Limb (tissue), 2 donors: ENCODE measurements around the gene EIF5A2.
"Not testable (repeated sequence)": the region's sequence is repeated elsewhere in the genome, so short reads cannot be mapped to it uniquely, and the experiment has no call there.

Experiments
- DNase-seq, 2 donors: peaks; one replicate each; pipeline ENCODE4 v3.0.0-alpha.2; 2016; ENCODE audit errors: extremely low spot score in 2 of 2

The EIF5A2 gene

DNA sequence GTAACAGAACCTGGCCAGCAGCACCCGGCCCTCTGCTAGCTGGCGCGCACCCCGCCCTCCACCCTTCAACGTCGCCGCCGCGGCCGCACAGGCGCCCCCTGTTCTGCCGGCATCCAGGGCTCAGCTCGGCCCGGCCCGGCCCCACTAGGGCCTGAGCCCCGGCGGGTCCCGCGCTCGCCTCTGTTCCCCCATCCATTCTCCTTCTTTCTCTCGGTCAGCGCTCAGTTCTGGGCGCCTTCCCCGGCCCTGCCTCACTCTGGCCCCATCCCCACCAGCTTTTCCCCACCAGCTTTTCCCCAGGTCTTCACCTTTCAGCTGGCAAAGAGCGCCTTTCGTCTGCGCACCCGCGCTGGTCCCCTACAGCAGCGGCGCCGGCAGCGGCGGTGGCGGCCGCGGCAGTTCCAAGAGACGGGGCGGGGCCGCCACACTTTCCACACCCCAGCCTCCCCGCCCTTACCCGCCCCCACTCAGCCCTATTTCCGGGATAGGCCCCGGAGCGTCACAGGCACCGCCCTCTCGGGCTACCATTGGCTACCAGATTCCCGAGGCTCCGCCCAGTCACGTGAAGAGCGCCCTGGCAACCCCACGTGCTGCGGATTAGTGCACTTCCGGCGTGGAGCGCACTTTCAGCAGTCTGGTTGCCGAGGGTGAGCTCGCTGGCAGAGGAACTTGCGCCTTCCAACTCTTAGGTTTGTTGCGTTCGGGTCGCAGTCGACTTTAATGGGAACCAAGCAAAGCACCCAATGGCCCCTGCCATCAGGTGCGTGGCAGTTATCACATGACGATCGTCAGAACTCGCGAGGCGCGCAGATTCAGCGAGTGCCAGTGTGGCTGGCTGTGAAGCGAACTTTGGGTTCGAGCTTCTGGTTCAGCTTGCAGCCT, at the start of gene EIF5A2:
Gene EIF5A2, minus strand, starts transcription at position 403 of the 882 bp plus-strand sequence. CDS start 831 bp downstream, outside the sequence.
- peak; percentile 94 to 95 for DNase-seq

DNA sequence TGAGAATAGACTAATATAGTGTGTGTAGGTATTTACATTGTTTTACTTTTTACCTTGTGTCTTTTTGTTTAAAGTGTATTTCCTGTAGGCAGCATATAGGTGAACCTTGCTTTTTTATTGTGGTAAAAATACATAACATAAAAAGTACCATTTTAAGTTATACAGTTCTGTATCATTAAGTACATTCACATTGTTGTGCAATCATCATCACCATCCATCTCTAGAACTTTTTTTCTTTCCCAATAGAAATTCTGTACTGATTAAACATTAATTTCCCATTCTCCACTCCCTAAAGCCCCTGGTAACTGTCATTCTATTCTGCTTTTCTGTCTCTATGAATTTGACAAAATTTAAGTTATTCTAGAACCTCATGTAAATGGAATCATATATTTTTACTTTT, 48.2 kb upstream of the EIF5A2 start:
- DNase-seq, result no peak

DNA sequence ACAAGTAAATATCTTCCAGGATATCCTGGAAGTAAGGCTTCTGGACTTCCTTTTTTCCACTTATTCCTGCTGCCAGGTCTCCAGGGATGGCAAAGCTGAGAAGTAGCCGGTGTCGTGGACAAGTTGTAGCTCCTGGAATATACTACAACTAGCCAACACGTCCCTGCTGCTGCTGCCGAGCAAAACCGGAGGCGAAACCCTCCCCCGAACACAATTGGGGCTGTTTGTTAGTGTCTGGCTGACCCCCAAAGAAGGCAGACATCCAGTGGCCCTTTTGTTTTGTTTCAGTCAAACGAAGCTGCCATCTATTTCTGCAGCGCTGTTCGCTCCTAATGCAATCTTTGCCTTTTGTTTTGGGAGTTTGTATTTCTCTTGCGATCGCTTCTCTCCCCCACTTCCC, 45.3 kb upstream of the EIF5A2 start:
- DNase-seq, result no peak

DNA sequence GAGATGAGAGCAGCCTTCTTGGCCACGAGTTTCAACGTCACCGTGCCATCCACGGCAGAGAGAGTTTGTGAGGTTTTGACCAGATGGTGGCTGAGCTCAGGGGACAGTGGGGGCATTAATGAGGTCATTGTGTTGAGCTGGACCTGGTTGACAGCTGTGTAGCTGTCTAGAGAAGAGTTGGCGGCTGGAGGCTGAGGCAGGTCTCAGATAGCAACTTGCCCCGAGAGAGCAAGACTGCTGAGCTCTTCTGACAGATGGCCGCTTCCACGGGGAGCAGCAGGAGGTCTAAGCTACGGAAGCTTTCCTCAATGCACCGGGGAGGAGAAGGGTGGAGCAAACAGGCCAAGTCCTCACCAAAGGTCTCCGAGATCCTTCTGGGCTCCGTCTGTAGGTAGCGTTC, 44.8 kb upstream of the EIF5A2 start:
- no peak for DNase-seq

DNA sequence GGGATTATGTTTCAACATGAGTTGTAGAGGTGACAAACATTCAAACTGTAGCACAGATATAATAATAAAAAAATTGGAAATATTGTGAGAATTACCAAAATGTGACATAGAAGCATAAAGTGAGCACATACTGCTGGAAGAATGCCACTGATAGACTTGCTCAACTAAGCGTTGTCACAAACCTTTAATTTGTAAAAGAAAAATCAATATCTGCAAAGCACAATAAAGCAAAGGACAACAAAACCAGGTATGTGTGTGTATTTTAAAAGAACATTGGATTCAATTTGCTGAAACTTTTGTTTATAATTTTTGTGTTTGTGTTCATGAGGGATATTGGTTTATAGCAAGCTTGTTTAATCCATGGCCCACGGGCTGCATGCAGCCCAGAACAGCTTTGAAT, 40.8 kb upstream of the EIF5A2 start:
- DNase-seq, result no peak

DNA sequence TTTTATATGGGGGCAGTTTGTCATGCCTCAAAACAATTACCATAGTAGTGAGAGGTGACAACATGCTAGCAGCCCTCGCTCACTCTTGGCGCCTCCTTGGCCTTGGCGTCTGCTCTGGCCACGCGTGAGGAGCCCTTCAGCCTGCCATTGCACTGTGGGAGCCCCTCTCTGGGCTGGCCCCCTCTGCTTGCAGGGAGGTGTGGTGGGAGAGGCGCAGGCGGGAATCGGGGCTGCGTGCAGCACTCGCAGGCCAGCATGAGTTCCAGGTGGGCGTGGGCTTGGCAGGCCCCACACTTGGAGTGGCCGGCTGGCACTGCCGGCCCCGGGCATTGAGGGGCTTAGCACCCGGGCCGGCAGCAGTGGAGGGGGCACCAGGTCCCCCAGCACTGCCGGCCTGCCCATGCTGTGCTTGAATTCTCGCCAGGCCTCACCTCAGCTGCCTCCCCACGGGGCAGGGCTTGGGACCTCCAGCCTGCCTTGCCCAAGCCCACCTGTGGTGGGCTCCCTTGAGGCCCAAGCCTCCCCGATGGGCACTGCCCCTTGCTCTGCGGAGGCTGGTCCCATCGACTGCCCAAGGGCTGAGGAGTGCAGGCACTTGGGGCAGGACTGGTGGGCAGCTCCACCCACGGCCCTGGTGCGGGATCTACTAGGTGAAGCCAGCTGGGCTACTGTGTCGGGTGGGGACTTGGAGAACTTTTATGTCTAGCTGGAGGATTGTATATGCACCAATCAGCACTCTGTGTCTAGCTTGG, 38.8 kb upstream of the EIF5A2 start:
- no peak for DNase-seq

DNA sequence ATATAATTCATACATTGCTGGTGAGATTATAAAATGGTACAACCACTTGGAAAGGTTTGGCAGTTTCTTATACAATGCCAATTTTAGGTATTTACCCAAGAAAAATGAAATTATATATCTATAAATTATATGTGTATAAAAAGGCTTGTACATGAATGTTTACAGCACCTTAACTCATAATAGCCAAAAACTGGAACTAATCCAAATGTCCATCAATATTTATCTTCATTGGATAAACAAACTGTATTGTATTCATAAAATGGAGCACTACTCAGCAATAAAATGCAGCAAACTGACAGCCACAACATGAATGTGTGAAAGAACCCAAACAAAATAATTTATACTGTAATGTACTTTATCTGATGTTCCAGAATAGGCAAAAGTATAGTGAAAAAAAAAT, 33.6 kb upstream of the EIF5A2 start:
- no peak for DNase-seq

DNA sequence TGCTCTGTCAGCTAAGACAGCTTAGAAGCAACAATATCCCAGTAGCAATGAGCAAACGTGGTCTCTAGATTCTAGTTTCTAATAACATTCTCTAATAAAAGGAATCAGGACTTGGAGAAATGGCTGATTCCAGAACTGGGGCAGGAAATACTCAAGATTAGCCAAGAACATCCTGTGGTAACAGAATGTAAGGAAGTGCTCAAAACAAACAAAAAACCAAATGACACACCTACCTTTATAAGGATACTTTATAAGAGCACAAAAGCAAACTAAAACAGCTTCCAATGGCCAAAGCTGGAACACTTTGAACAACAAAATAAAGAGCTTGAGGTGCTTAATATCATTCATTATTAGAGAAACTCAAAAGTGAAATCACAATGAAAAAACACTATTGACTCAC, 33.1 kb upstream of the EIF5A2 start:
- no peak for DNase-seq

DNA sequence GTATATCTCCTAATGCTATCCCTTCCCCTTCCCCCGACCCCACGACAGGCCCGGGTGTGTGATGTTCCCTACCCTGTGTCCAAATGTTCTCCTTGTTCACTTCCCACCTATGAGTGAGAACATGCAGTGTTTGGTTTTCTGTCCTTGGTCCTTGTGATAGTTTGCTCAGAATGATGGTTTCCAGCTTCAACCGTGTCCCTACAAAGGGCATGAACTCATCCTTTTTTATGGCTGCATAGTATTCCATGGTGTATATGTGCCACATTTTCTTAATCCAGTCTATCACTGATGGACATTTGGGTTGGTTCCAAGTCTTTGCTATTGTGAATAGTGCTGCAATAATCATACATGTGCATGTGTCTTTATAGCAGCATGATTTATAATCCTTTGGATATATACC, 24.6 kb upstream of the EIF5A2 start:
- DNase-seq, result not testable (repeated sequence)

DNA sequence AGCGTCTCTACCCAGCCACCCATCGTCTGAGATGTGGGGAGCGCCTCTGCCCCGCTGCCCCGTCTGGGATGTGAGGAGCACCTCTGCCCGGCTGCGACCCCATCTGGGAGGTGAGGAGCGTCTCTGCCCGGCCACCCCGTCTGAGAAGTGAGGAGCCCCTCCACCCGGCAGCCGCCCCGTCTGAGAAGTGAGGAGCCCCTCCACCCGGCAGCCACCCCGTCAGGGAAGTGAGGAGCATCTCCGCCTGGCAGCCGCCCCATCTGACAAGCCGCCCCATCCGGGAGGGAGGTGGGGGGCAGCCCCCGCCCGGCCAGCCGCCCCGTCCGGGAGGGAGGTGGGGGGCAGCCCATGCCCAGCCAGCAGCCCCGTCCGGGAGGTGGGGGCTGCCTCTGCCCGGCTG, 15.1 kb upstream of the EIF5A2 start:
- DNase-seq, result not testable (repeated sequence)

DNA sequence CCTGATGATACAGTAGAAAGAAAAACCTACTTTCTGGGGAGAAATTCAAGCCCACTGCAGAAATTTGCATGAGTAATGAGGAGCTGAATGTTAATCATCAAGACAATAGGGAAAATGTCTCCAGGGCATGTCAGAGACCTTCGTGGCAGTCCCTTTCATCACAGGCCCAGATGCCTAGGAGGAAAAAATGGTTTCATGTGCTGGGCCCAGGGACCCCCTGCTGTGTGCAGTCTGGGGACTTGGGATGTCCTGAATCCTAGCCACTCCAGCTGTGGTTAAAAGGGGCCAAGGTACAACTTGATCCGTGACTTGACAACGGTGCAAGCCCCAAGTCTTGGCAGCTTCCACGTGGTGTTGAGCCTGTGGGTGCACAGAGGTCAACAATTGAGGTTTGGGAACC, 10.3 kb upstream of the EIF5A2 start:
- DNase-seq, result no peak

DNA sequence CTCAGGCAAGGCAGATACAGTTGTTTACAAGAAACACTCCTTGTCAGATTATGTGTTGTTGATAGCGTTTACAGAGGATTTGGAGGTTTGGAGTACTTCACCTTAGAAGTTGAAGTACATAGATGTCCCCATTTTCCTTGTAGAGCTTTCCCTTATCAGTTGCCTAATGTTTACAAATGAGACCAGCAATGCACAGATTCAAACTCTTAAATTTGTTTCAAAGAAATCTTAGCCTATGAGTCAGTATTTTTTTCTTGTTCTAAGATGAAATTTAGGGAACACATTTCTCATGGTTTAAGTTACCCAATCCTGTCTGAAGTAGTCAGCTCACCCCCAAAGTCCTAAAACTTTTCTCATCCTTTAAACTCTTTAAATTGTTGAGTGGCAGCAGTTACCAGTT, 6.3 kb upstream of the EIF5A2 start:
- DNase-seq, result no peak

DNA sequence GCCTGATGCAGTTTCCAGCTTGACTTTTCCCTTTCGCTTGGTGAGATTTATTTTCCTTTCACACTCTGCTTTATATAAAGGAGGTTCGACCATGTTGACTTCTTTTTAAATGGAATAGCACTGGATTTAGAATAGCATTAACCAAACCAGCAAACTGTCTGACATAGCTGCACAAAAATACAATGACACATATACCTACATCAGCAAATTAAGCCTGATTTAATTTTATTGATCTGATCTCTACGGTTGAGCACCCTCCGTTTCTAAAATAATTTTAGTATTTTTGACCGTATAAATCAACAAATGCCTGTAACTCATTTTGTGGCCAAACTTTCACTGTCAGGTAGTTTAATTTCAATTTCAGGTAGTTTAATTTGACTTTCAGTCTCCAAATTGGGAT, 5.8 kb upstream of the EIF5A2 start:
- DNase-seq, result no peak

DNA sequence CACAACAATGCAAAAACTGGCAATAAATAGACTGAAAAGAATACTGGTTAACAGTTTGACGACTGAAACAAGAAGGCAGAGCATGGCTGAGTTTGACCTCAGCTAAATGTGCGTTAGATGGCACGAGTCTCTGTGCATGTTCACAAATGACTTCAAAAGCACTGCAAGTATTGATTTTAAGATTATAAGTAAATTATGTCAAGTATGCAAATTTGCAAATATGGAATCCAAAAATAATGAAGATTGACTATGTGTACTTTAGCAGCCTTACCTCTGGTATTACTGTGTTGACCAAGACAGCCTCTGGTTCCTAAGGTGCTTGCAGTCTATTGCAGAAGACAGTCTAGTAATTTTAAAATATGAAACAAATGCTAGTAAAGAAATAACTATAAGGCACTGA, 2.6 kb upstream of the EIF5A2 start:
- no peak for DNase-seq

DNA sequence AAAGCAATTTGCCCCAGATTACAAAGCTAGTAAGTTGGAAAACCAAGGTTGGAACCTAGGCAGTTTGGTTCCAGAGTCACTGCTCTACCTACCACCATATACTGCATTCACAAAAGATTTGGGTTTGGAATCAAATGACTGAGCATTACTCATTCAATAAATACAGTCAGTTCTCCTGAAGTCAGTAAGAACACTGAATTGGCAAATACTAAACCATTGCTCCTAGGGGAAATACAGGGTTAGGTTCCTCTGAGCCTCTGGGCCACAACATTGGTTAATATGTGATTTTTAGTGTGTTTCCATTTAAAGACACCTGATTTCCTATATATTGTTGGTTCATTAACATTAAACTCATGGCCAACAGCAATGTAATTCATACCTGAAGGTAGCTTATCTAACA, 2.1 kb upstream of the EIF5A2 start:
- no peak for DNase-seq

DNA sequence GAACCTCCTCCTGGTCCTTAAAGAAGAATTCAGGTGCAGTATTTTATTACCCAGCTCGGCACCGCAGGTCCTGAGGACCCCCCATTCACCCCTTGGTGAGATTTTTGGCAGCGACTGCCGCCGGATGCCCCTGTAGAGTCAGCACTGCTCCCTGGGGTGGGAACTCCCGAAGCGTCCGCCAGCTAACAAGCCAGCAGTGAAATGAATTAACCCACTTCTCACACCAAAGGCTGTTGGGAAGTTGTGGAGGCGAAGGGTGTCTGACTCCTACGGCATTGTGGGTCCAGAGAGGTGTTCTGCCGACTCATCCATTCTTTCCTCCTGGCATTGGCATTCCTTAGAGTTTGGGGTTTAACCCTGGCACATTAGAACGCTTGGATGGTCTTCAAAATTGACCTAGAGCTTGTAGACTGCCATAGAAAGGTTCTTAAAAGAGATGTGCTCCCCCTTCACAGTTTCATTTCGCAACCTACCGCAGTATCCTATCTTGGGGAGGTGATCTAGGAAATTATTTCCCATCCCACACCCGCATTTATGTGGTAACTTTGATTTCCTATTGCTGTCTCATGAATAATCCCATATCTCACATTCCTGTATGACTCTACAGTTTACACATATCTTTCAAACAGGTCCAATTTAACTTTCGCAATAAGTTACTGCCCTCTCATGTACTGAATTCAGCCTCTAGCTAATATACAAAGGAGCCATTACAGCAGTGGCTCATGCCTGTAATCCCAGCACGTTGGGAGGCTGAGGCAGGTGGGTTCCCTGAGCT, 879 bp upstream of the EIF5A2 start:
- DNase-seq, result no peak

DNA sequence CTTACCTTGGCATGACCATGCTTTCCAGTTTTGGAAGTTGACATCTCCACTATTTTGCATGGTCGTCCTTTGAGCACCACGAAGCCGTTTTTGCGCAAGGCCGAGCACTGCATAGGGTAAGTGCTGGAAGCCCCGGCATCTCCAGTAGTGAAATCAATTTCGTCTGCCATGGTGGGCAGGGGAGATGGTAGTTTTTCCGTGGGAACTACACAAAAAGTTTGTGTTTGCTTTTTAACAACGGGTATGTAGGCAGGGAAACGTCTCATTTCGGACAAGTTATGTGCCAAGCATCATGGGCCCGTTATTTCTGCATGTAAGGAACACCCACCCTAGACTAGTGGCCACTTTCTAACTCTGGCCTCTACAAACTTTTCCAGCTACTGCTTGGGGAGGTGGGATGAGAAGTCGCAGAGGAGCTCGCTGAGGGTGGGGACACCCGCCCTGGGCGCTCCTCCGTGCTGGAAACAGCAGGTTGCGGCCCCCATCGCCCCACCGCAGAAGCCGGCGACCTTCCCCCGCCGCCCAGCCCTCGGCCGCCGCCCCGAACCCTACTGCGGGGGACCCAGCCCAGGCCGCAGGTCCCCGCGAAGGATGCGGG, 701 bp downstream of the EIF5A2 start:
- DNase-seq, result no peak

DNA sequence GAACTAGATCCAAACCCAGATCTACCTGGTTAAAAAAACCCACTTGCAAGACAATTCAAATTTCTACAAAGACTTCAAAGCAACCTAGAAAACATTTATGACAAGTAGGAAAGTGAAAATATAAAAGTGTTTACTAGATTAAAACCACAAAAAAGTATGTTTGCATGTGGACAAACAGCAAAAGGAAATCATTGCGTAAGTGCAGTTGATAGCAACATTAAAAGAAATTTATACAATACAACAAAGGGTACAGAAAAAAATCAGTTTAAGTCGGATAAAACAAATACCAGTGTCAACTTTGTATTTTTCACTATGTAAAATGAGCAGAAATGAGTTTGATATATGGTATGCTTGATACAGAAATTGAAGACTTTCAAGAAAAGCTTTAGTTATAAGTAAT, 2.6 kb downstream of the EIF5A2 start:
- DNase-seq, result no peak

DNA sequence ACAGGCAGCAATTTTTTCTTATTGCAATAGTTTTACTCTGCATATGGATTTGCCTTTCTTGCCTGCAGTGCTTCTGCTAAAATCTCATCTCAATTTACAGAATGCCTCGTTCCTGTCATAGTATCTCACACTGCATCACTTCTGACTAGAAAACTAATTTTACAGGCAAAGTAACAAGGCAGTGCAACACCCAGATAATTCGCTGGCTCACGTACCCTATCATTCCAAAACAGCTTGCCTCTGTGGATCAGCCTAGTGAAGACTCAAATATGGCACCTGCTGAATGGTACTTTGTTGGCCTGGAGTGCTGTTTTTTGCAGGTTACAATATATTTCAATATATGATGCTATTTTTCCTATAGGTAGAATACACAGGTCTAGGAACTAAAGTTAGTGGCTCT, 5.3 kb downstream of the EIF5A2 start:
- DNase-seq, result no peak

DNA sequence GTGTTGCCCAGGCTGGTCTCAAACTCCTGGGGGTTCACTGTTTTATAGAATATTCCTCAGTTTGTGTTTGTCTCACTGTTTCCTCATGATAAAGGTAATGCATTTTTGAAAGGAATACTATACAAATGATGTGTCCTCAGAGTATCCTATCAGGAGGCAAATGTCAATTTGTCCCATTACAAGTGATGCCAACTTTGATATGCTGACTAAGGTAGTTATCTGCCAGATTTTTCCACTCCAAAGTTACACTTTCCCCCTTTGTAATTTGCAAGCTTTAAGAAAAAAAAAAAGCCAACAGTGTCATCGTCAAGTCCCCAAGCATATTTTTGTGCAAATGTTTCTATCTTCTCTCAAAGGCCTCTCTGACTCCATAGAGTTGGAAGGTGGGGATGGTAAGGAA, 9.0 kb downstream of the EIF5A2 start:
- DNase-seq, result no peak

DNA sequence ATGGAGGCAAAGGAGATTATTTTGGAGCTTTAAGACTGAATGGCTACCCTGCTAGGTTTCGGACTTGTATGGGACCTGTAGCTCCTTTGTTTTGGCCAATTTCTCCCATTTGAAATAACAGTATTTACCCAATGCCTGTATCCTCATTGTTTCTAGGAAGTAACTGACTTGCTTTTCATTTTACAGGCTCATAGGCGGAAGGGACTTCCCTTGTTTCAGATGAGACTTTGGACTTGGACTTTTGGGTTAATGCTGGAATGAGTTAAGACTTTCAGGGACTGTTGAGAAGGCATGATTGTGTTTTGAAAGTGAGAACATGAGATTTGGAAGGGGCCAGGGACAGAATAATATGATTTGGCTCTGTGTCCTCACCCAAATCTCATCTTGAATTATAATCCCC, 10.5 kb downstream of the EIF5A2 start:
- DNase-seq, result no peak

DNA sequence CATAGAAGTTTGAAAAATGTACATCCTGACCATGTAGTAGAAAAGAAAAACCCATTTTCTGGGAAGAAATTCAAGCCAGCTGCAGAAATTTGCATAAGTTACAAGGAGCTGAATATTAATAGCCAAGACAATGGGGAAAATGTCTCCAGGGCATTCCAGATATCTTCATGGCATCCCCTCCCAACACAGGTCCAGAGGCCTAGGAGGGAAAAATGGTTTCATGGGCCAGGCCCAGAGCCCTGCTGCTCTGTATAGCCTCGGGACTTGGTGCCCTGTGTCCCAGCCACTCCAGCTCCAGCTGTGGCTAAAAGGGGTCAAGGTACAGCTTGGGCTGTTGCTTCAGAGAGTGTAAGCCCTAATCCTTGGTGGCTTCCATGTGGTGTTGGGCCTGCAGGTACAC, 11.2 kb downstream of the EIF5A2 start:
- not testable (repeated sequence) for DNase-seq
